ENCODE results near the gene WFIKKN2.

GRCh38 chr17:50808888-50809287 is 26.5 kb upstream of the WFIKKN2 start:
- no peak for TF ChIP-seq POLR2A (IDR thresholded peaks at IDR 0.05; ENCODE audit: low read length)
- TF ChIP-seq CTCF (IDR thresholded peaks at IDR 0.05) = no peak
- TF ChIP-seq PHF8 (IDR thresholded peaks at IDR 0.05; ENCODE audit: borderline replicate concordance, low read depth) = no peak
- TF ChIP-seq REST (IDR thresholded peaks at IDR 0.05) = no peak
- no peak for TF ChIP-seq EP300 (IDR thresholded peaks at IDR 0.05)
- no peak for TF ChIP-seq TP53 (CRISPR knock-in tag; IDR thresholded peaks at IDR 0.05)
- TF ChIP-seq RAD21 (conservative IDR thresholded peaks at IDR 0.05 in 1 of 2, IDR thresholded peaks at IDR 0.05 in 1 of 2) = no peak
- TF ChIP-seq USF2 (IDR thresholded peaks at IDR 0.05) = no peak
- TF ChIP-seq CBX2 (IDR thresholded peaks at IDR 0.05; ENCODE audit: borderline replicate concordance, low read depth) = no peak
- TF ChIP-seq CEBPB (IDR thresholded peaks at IDR 0.05) = no peak
- TF ChIP-seq PBX3 (IDR thresholded peaks at IDR 0.05) = no peak
- no peak for TF ChIP-seq MAX (IDR thresholded peaks at IDR 0.05)
- no peak for TF ChIP-seq EHMT2 (IDR thresholded peaks at IDR 0.05; ENCODE audit: low read depth)
- no peak for TF ChIP-seq ELK1 (IDR thresholded peaks at IDR 0.05; ENCODE audit: low read depth, low read length)

Measured in A549 (cell line).